Measurements from ENCODE around the gene OLFML2A. TPM values are rescaled to one million over a fixed set of nuclear protein-coding genes. Genes with fewer than 3 reads are reported as not detected.

The OLFML2A gene
- total and polyA plus RNA-seq, 10 donors, result 3.0 to 187 (median 117) TPM

DNA sequence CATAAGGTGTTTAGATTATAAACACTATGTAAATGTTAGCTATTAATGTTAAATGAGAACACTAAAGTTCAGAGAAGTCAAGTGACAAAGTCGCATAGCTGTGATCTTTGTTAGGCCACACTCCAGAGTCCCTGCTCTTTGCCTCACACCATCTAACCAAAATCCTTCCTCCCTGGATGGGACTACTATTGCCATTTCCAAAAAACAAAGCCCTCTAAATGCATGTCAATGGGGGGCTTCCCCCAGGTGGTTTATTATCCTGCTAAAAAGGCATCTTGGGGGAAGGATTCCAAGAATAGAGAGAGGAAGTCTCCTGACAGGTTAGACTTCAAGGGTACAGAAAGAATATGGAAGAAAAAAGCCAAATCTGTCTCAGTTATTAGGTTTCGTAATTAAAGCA lies 16.2 kb upstream of the OLFML2A start:
- Histone ChIP-seq H3K4me1 (peaks cover 0 to 40% (median 2%) of the 10 kb centered on the region in 6 donors), H3K4me3 (no peak overlapping the region), H3K27me3 (replicated peaks in 1 of 7) (peaks cover 0 to 45% (median 4%) of the 10 kb centered on the region in 7 donors), H3K9me3 (no peaks in the 10 kb centered on the region), H3K27ac (no peak overlapping the region), H3K36me3 (no peaks in the 10 kb centered on the region)
- intact Hi-C loops (cut with DNase I; ENCODE audit: low total_unique reads), result no loop called here
- no peak for TF ChIP-seq POLR2A (IDR thresholded peaks at IDR 0.05)
- TF ChIP-seq, protein P1, sequence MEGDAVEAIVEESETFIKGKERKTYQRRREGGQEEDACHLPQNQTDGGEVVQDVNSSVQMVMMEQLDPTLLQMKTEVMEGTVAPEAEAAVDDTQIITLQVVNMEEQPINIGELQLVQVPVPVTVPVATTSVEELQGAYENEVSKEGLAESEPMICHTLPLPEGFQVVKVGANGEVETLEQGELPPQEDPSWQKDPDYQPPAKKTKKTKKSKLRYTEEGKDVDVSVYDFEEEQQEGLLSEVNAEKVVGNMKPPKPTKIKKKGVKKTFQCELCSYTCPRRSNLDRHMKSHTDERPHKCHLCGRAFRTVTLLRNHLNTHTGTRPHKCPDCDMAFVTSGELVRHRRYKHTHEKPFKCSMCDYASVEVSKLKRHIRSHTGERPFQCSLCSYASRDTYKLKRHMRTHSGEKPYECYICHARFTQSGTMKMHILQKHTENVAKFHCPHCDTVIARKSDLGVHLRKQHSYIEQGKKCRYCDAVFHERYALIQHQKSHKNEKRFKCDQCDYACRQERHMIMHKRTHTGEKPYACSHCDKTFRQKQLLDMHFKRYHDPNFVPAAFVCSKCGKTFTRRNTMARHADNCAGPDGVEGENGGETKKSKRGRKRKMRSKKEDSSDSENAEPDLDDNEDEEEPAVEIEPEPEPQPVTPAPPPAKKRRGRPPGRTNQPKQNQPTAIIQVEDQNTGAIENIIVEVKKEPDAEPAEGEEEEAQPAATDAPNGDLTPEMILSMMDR (IDR thresholded peaks at IDR 0.05 in 8 of 11, conservative IDR thresholded peaks at IDR 0.05 in 3 of 11), result no peak
- TF ChIP-seq POLR2AphosphoS5 (IDR thresholded peaks at IDR 0.05), result no peak
- DNase-seq, result no peak
- 85 to 98% (median 88%) methylated on average over 2 of the region's 2 CpGs for WGBS, 5 donors

DNA sequence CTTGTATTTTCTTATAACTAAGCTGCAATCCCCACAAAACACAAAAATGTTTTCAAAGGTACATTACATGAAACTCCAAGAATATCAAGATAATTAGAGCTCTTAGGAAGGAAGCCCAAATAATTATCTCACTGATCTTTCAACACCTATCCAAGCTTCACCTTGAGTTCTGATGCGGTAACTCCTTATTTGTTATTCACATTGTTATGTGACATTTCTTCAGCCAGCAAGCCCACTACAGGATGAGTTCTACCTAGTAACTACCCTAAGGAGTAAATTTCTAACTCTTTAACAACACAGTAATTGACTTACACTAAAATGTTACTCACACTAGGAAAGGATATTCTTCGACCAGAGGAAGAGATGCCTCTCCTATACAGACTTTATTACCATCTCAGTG lies 15.7 kb upstream of the OLFML2A start:
- H3K4me3 ChIP-seq, result no peak overlapping the region
- TF ChIP-seq, protein P1 (IDR thresholded peaks at IDR 0.05 in 8 of 11, conservative IDR thresholded peaks at IDR 0.05 in 3 of 11), result no peak
- H3K4me1 ChIP-seq, result peaks cover 0 to 40% (median 2%) of the 10 kb centered on the region in 6 donors
- H3K9me3 ChIP-seq, result no peaks in the 10 kb centered on the region
- H3K27me3 ChIP-seq (replicated peaks in 1 of 7), result peaks cover 0 to 46% (median 9%) of the 10 kb centered on the region in 7 donors
- DNase-seq, result no peak
- no peak overlapping the region for H3K27ac ChIP-seq
- intact Hi-C loops (cut with DNase I; ENCODE audit: low total_unique reads), result no loop called here
- no peaks in the 10 kb centered on the region for H3K36me3 ChIP-seq
- 77 to 91% (median 80%) methylated on average over 2 of the region's 2 CpGs for WGBS, 5 donors

DNA sequence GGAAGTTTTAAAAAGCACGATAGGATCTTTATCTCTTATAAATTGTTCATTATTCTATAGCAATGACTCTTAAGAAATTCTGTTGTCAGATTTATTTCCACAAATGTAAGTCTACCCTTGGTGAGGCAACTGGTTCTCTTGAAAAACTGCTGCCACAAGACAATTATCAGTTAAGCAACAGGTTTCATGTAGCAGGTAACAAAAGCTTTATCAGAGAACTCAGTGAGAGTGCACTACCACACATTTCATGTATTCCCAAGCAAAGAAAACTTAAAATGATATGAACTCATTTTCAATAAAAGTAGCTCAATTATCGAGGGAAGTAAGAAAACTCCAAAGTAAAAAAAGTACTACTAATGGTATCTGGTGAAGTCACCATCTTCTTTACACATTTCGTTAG lies 15.2 kb upstream of the OLFML2A start:
- DNase-seq, result no peak
- intact Hi-C loops (cut with DNase I; ENCODE audit: low total_unique reads), result no loop called here
- peaks cover 0 to 49% (median 12%) of the 10 kb centered on the region in 7 donors for H3K27me3 ChIP-seq (replicated peaks in 1 of 7)
- no peak for TF ChIP-seq POLR2A (IDR thresholded peaks at IDR 0.05)
- TF ChIP-seq, protein P1 (IDR thresholded peaks at IDR 0.05 in 8 of 11, conservative IDR thresholded peaks at IDR 0.05 in 3 of 11), result no peak
- TF ChIP-seq POLR2AphosphoS5 (IDR thresholded peaks at IDR 0.05), result no peak
- H3K4me3 ChIP-seq, result no peak overlapping the region
- H3K27ac ChIP-seq, result no peak overlapping the region
- WGBS, 5 donors, result 86 to 94% (median 88%) methylated on average over 3 of the region's 3 CpGs
- H3K4me1 ChIP-seq, result peaks cover 0 to 41% (median 2%) of the 10 kb centered on the region in 6 donors
- H3K9me3 ChIP-seq, result no peaks in the 10 kb centered on the region
- H3K36me3 ChIP-seq, result no peaks in the 10 kb centered on the region

DNA sequence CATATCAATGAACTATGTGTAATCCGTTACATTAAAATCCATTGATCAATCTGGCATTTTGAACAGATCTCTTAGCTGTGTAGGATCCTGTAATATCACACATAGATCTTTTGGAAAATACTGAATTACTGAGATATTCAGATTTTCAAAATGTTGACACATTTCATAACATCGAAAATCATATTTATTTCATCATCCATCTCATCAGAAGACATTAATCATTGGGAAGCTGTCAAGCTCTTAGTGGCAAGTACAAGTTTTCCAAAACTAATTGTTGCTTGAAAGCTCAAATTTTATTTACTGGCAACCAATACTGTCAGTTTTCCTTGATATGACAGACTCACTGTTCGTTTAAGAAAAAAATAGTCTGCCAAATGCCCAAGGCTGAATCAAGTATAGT lies 14.3 kb upstream of the OLFML2A start:
- H3K9me3 ChIP-seq, result no peaks in the 10 kb centered on the region
- DNase-seq, result no peak
- peaks cover 0 to 41% (median 2%) of the 10 kb centered on the region in 6 donors for H3K4me1 ChIP-seq
- 83 to 97% (median 88%) methylated on average over 3 of the region's 3 CpGs for WGBS, 5 donors
- H3K4me3 ChIP-seq, result no peak overlapping the region
- TF ChIP-seq, protein P1 (IDR thresholded peaks at IDR 0.05 in 8 of 11, conservative IDR thresholded peaks at IDR 0.05 in 3 of 11), result no peak
- TF ChIP-seq POLR2AphosphoS5 (IDR thresholded peaks at IDR 0.05), result no peak
- no peak for TF ChIP-seq POLR2A (IDR thresholded peaks at IDR 0.05)
- no peak overlapping the region for H3K27ac ChIP-seq
- intact Hi-C loops (cut with DNase I; ENCODE audit: low total_unique reads), result no loop called here
- no peaks in the 10 kb centered on the region for H3K36me3 ChIP-seq
- H3K27me3 ChIP-seq (replicated peaks in 1 of 7), result peaks cover 0 to 49% (median 21%) of the 10 kb centered on the region in 7 donors

Measured in spleen (tissue), 11 donors.